Fibroblast of lung (primary cell): ENCODE measurements around the gene PEPD. TPM values are rescaled to one million over a fixed set of nuclear protein-coding genes. Genes with fewer than 3 reads are reported as not detected.

Source experiments
- DNase-seq, 2 donors: peaks; one replicate each; pipeline versions ENCODE4 v3.0.0 to v3.0.0-alpha.2; 2010; ENCODE audit warnings: low read depth in 2 of 2
- H2AFZ ChIP-seq: 2 replicates; pipeline ENCODE4 v1.5.1; 2012; ENCODE audit warnings: low read length, control low read depth, inconsistent platforms
- H3K27ac ChIP-seq: 2 replicates; pipeline ENCODE4 v1.5.1; 2011; ENCODE audit warnings: low read length, control low read depth; ENCODE audit not compliant: insufficient read depth
- H3K27me3 ChIP-seq: 2 replicates; pipeline ENCODE4 v1.5.1; 2011; ENCODE audit warnings: mild to moderate bottlenecking, low read length; ENCODE audit not compliant: control insufficient read depth, insufficient read depth
- H3K36me3 ChIP-seq: 2 replicates; pipeline ENCODE4 v1.5.1; 2011; ENCODE audit warnings: low read length; ENCODE audit not compliant: control insufficient read depth, insufficient read depth
- H3K4me1 ChIP-seq: 2 replicates; pipeline ENCODE4 v1.5.1; 2011; ENCODE audit warnings: low read length; ENCODE audit not compliant: control insufficient read depth, insufficient read depth; ENCODE audit errors: extremely low read depth
- H3K4me2 ChIP-seq: 2 replicates; pipeline ENCODE4 v1.5.1; 2011; ENCODE audit warnings: low read length, control low read depth; ENCODE audit not compliant: insufficient read depth; ENCODE audit errors: extremely low read depth
- H3K4me3 ChIP-seq, 4 experiments: fragments of 200-600 bp in 1 of 4; sonication (generic) in 1 of 4; replicated peaks in 1 of 4; 2 replicates each; pipeline ENCODE4 v1.5.1; 2011 to 2016; ENCODE audit warnings: low read length in 4 of 4, low read depth in 3 of 4, mild to moderate bottlenecking in 3 of 4, control low read depth in 2 of 4, inconsistent platforms in 1 of 4, mixed read lengths in 1 of 4; ENCODE audit not compliant: insufficient read depth in 1 of 4; ENCODE audit errors: control extremely low read depth in 1 of 4
- H3K79me2 ChIP-seq: 2 replicates; pipeline ENCODE4 v1.5.1; 2012; ENCODE audit warnings: mild to moderate bottlenecking, low read length, inconsistent platforms; ENCODE audit not compliant: control insufficient read depth, insufficient read depth
- H3K9ac ChIP-seq: 2 replicates; pipeline ENCODE4 v1.5.1; 2011; ENCODE audit warnings: mild to moderate bottlenecking, low read length, control low read depth; ENCODE audit not compliant: insufficient read depth
- H3K9me3 ChIP-seq: 2 replicates; pipeline ENCODE4 v1.5.1; 2012; ENCODE audit warnings: low read depth, low read length; ENCODE audit not compliant: control insufficient read depth, insufficient read depth
- H4K20me1 ChIP-seq: 2 replicates; pipeline ENCODE4 v1.5.1; 2011; ENCODE audit warnings: low read length; ENCODE audit not compliant: control insufficient read depth, insufficient read depth; ENCODE audit errors: extremely low read depth
- EZH2 ChIP-seq: IDR thresholded peaks from 2 replicates; pipeline ENCODE4 v1.5.1; 2012; ENCODE audit warnings: low read length, control low read depth, mild to moderate bottlenecking; ENCODE audit errors: missing control alignments
- polyA plus RNA-seq, 2 donors: library from polyadenylated mRNA; depleted of rRNA in 1 of 2; stranded (reverse) in 1 of 2; unstranded in 1 of 2; fragments of >200 nt; gene quantifications; 2 replicates each; pipeline ENCODE4 v1.2.1, GENCODE V29; 2011 to 2012; ENCODE audit warnings: missing spikeins in 1 of 2
- total RNA-seq: library from RNA; depleted of rRNA; stranded (reverse); fragments of >200 nt; gene quantifications from 2 replicates; pipeline ENCODE4 v1.2.1, GENCODE V29; 2014
- TF ChIP-seq, protein P1 (sequence below), 2 donors: IDR thresholded peaks in 1 of 2; conservative IDR thresholded peaks in 1 of 2; 1 replicate in 1 of 2; 2 replicates in 1 of 2; pipeline ENCODE4 v1.5.1; 2011 to 2012; ENCODE audit warnings: low read length in 2 of 2, control low read depth in 1 of 2, inconsistent platforms in 1 of 2, low read depth in 1 of 2, mild to moderate bottlenecking in 1 of 2

The PEPD gene
- total and polyA plus RNA-seq, 2 donors (not counting 1 experiment from before 2014, with no cell fraction given), result 59.8 to 81.9 TPM

DNA sequence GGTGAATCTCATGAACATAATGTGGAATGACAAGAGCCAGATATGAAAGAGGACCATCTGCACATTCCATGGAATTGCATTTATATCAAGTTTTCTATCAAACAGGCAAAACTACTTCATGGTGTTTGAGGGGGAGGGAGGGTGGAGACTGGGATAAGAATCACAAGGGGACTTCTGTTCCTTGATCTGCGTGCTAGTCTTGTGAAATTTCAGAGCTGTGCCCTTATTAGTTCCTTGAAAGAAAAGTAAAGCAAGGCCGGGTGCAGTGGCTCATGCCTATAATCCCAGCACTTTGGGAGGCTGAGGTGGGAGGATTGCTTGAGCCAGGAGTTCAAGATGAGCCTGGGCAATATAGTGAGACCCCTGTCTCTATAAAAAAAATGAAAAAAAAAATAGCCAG is 178.3 kb downstream of the PEPD start:
- Histone ChIP-seq H3K9ac (no peak overlapping the region), H3K4me3 (no peak overlapping the region), H3K79me2 (no peaks in the 10 kb centered on the region), H3K27ac (no peak overlapping the region), H3K36me3 (no peaks in the 10 kb centered on the region), H3K27me3 (peaks cover 14% of the 10 kb centered on the region), H4K20me1 (peaks cover 2% of the 10 kb centered on the region), H3K9me3 (no peaks in the 10 kb centered on the region), H2AFZ (no peak overlapping the region), H3K4me1 (no peaks in the 10 kb centered on the region), H3K4me2 (no peak overlapping the region)
- TF ChIP-seq, protein P1, sequence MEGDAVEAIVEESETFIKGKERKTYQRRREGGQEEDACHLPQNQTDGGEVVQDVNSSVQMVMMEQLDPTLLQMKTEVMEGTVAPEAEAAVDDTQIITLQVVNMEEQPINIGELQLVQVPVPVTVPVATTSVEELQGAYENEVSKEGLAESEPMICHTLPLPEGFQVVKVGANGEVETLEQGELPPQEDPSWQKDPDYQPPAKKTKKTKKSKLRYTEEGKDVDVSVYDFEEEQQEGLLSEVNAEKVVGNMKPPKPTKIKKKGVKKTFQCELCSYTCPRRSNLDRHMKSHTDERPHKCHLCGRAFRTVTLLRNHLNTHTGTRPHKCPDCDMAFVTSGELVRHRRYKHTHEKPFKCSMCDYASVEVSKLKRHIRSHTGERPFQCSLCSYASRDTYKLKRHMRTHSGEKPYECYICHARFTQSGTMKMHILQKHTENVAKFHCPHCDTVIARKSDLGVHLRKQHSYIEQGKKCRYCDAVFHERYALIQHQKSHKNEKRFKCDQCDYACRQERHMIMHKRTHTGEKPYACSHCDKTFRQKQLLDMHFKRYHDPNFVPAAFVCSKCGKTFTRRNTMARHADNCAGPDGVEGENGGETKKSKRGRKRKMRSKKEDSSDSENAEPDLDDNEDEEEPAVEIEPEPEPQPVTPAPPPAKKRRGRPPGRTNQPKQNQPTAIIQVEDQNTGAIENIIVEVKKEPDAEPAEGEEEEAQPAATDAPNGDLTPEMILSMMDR (conservative IDR thresholded peaks at IDR 0.05 in 1 of 2, IDR thresholded peaks at IDR 0.05 in 1 of 2; ENCODE audit: low read depth in 1 of 2, low read length in 2 of 2), result no peak
- no peak for TF ChIP-seq EZH2
- no peak for DNase-seq

DNA sequence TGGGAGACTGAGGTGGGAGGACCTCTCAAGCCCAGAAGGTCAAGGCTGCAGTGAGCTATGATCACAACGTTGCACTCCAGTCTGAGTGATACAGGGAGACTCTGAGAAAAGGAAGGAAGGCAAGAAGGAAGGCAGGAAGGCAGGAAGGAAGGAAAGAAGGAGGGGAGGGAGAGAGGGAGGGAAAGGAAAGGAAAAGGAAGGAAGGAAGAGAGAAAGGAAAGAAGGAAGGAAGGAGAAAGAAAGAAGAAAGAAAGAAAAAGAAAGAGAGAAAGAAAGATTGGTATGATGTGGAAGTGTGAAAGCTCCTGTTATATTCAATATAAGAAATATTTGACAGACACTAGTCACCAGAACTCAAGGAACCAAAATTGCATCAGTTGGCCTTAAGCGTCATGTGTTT is 180.6 kb downstream of the PEPD start:
- no peaks in the 10 kb centered on the region for H3K79me2 ChIP-seq
- no peak overlapping the region for H3K4me3 ChIP-seq
- no peak overlapping the region for H3K4me2 ChIP-seq
- no peak overlapping the region for H3K9ac ChIP-seq
- H2AFZ ChIP-seq, result no peak overlapping the region
- TF ChIP-seq, protein P1 (conservative IDR thresholded peaks at IDR 0.05 in 1 of 2, IDR thresholded peaks at IDR 0.05 in 1 of 2; ENCODE audit: low read depth in 1 of 2, low read length in 2 of 2), result no peak
- TF ChIP-seq EZH2, result no peak
- no peak overlapping the region for H3K27ac ChIP-seq
- H3K36me3 ChIP-seq, result no peaks in the 10 kb centered on the region
- H3K27me3 ChIP-seq, result peaks cover 10% of the 10 kb centered on the region
- no peaks in the 10 kb centered on the region for H3K9me3 ChIP-seq
- peaks cover 2% of the 10 kb centered on the region for H4K20me1 ChIP-seq
- no peak for DNase-seq
- H3K4me1 ChIP-seq, result no peaks in the 10 kb centered on the region

DNA sequence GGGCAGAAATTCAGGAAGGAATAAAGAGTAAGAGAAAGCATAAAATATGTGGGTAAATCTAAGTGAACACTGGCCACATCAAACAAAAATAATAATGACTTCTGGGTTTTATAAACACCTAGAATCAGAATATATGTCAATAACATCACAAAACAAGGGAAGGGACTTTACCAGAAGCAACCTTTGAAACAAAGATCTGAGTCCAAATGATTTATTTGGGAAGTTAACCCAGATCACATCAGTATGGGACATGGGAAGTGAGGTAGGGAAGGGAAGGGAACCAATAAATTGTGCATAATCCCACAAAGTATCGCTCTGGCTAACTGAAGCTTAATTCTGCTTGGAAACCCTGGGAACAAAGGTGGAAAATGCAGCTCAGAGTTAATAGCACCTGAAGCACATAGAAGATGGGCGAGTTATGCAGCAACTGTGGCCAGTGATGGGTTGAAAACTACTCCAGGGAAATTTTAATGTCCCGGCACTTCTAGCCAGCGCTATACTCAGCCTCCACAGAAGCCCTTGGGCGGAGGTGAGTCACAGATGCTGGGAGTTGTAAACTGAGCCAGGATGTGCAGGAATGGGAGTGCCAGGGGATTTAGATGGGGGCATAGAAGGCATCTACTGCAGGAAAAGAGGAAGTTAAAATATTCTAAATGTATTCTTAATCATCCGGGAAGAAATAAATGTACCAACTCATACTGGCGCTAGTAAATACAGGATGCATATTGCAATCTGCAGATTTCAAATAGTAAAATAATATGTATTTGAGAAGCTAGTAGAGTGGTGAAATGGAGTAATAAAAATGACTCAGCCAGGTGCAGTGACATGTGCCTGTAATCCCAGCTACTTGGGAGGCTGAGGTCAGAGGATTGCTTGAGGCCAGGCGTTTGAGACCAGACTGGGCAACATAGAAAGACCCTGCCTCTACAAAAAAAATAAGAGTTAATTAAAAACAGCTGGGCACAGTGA is 182.3 kb downstream of the PEPD start:
- H3K4me2 ChIP-seq, result no peak overlapping the region
- no peak overlapping the region for H3K27ac ChIP-seq
- no peak for DNase-seq
- H2AFZ ChIP-seq, result no peak overlapping the region
- no peaks in the 10 kb centered on the region for H3K36me3 ChIP-seq
- H3K27me3 ChIP-seq, result peaks cover 4% of the 10 kb centered on the region
- H3K4me1 ChIP-seq, result no peaks in the 10 kb centered on the region
- no peaks in the 10 kb centered on the region for H3K79me2 ChIP-seq
- H3K9me3 ChIP-seq, result no peaks in the 10 kb centered on the region
- TF ChIP-seq EZH2, result no peak
- TF ChIP-seq, protein P1 (conservative IDR thresholded peaks at IDR 0.05 in 1 of 2, IDR thresholded peaks at IDR 0.05 in 1 of 2; ENCODE audit: low read depth in 1 of 2, low read length in 2 of 2), result no peak
- H4K20me1 ChIP-seq, result peaks cover 2% of the 10 kb centered on the region
- H3K4me3 ChIP-seq, result no peak overlapping the region
- no peak overlapping the region for H3K9ac ChIP-seq

Other genes starting within 250 kb of the PEPD start
- gene CEBPA, start 219.3 kb downstream of the PEPD start, total RNA-seq, result 0.17 and 0.51 TPM in 2 replicates
- 0.05 TPM in 1 of 2 replicates, not detected in the other for gene CEBPA, start 219.3 kb downstream of the PEPD start, polyA plus RNA-seq
- gene CEBPG, start 148.1 kb downstream of the PEPD start, total RNA-seq, result 61.1 and 66.7 TPM in 2 replicates
- gene CEBPG, start 148.1 kb downstream of the PEPD start, polyA plus RNA-seq, result 10.9 and 13.7 TPM in 2 replicates
- not detected in 2 replicates for gene CHST8, start 100.2 kb upstream of the PEPD start, total RNA-seq
- 0.02 TPM in 1 of 2 replicates, not detected in the other for gene CHST8, start 100.2 kb upstream of the PEPD start, polyA plus RNA-seq